ENCODE results near the gene TRAF1. TPM values are rescaled to one million over a fixed set of nuclear protein-coding genes. Genes with fewer than 3 reads are reported as not detected.
A peak's percentile ranks its signal among the peaks of the same experiment; 100 is the strongest.

Gene TRAF1
- total and polyA plus RNA-seq, 10 of the 15 experiments (the other 5 are each of a cell fraction or from before 2014, with no cell fraction given): 13.8 to 163 (median 128) TPM

- ChIA-PET CTCF (interaction anchor here (0.6 kb wide), 1 partner anchor 27 kb away, joined by 3 read pairs; no protein-coding TSS in a partner anchor), POLR2A (interaction anchor here (2.9 kb wide), 1 partner anchor 13 kb away, joined by 11 read pairs; no protein-coding TSS in a partner anchor), RAD21 (ENCODE audit: unreplicated experiment) (no interaction called here), SMC1A (ENCODE audit: uncharacterized antibody, unreplicated experiment) (no interaction called here)
- no TSS peak for BruUV-seq (replicated peaks)
- H2AFZ ChIP-seq (ENCODE audit: control insufficient read depth, low read depth, low read length): no peak overlapping the region
- H3K4me2 ChIP-seq (ENCODE audit: control insufficient read depth, insufficient read depth): no peak overlapping the region
- DNase-seq (ENCODE audit: low read depth, low spot score) (no peak), FAIRE-seq (no peak), ATAC-seq (peak; percentile 5; the same call in 2 of the 3 replicates)
- no peak overlapping the region for H3K9ac ChIP-seq (ENCODE audit: control insufficient read depth, insufficient read depth, low read length)
- peaks cover 55 to 58% of the 10 kb centered on the region in 2 experiments for H3K36me3 ChIP-seq (ENCODE audit: control insufficient read depth in 2 of 2, insufficient read depth in 2 of 2, low read length in 1 of 2)
- H3K4me3 ChIP-seq: no peak overlapping the region
- WGBS (ENCODE audit: insufficient coverage, insufficient replicate concordance, low lambda C conversion rate, missing lambda C conversion rate): 23% methylated on average over 5 of the region's 5 CpGs
- H3K27me3 ChIP-seq (replicated peaks in 1 of 2; ENCODE audit: control insufficient read depth in 2 of 2, insufficient read depth in 2 of 2, low read length in 1 of 2): no peaks in the 10 kb centered on the region
- H4K20me1 ChIP-seq (ENCODE audit: control insufficient read depth, insufficient read depth): no peaks in the 10 kb centered on the region
- no peaks in the 10 kb centered on the region for H3K9me3 ChIP-seq (replicated peaks; ENCODE audit: control insufficient read depth, insufficient read depth, low read length)
- H3K4me1 ChIP-seq (ENCODE audit: control insufficient read depth, insufficient read depth, low read length): peaks cover 7% of the 10 kb centered on the region
- H3K79me2 ChIP-seq (ENCODE audit: control insufficient read depth, insufficient read depth, low read length): peaks cover 10% of the 10 kb centered on the region
- intact Hi-C loops (cut with micrococcal nuclease; ENCODE audit: unreplicated experiment) (no loop called here), in situ Hi-C loops (cut with MboI) (no loop called here)
- H3K27ac ChIP-seq (ENCODE audit: control insufficient read depth, insufficient read depth): no peak overlapping the region; the same call in 1 of the 2 replicates
- TF ChIP-seq FOXM1 (IDR thresholded peaks at IDR 0.05; ENCODE audit: low read depth, low read length): peak; percentile 16; the same call in 1 of the 2 replicates
- no peak for TF ChIP-seq ATF2 (IDR thresholded peaks at IDR 0.05; ENCODE audit: low read length)
- no peak for TF ChIP-seq RFX5 (IDR thresholded peaks at IDR 0.05; ENCODE audit: low read depth, low read length)
- no peak for TF ChIP-seq MLLT1 (IDR thresholded peaks at IDR 0.05)
- no peak for TF ChIP-seq MAX (IDR thresholded peaks at IDR 0.05; ENCODE audit: low read depth, low read length)
- no peak for TF ChIP-seq HDGF (IDR thresholded peaks at IDR 0.05)
- TF ChIP-seq PBX3 (IDR thresholded peaks at IDR 0.05; ENCODE audit: insufficient replicate concordance, low read depth, low read length): no peak
- no peak for TF ChIP-seq IKZF1 (conservative IDR thresholded peaks at IDR 0.05)
- TF ChIP-seq PML (IDR thresholded peaks at IDR 0.05; ENCODE audit: low read length): peak; percentile 30; the same call in 1 of the 2 replicates
- peak; percentile 15; the same call in 1 of the 2 replicates for TF ChIP-seq POLR2AphosphoS2 (IDR thresholded peaks at IDR 0.05; ENCODE audit: low read depth, low read length)
- TF ChIP-seq RUNX3 (IDR thresholded peaks at IDR 0.05; ENCODE audit: low read length): no peak
- TF ChIP-seq CUX1 (IDR thresholded peaks at IDR 0.05; ENCODE audit: insufficient replicate concordance, low read depth, low read length): no peak
- TF ChIP-seq MTA2 (IDR thresholded peaks at IDR 0.05; ENCODE audit: low read depth): no peak
- TF ChIP-seq MXI1 (IDR thresholded peaks at IDR 0.05; ENCODE audit: low read depth, low read length): no peak
- no peak for TF ChIP-seq RELA (IDR thresholded peaks at IDR 0.05; ENCODE audit: borderline replicate concordance, partially characterized antibody)
- TF ChIP-seq SIN3A (IDR thresholded peaks at IDR 0.05; ENCODE audit: low read depth, low read length): no peak
These were observed 16.7 kb downstream of the TRAF1 start for GRCh38 chr9:120909904-120910303.
